Spleen (tissue), 11 donors: Measurements from ENCODE around the gene ATP13A5. TPM values are rescaled to one million over a fixed set of nuclear protein-coding genes. Genes with fewer than 3 reads are reported as not detected.

Experiments
- DNase-seq: peaks from one replicate; pipeline ENCODE4 v3.0.0-alpha.2; 2020
- H3K27ac ChIP-seq, 8 donors: fragments of 200-600 bp; sonication (generic) in 7 of 8; 1 replicate in 4 of 8; 2 replicates in 4 of 8; pipeline versions ENCODE4 v1.5.0 to v1.8.0; 2016 to 2021; ENCODE audit warnings: inconsistent platforms in 4 of 8, mild to moderate bottlenecking in 4 of 8, moderate library complexity in 1 of 8
- H3K27me3 ChIP-seq, 7 donors: fragments of 200-600 bp; sonication (generic) in 6 of 7; replicated peaks in 1 of 7; 1 replicate in 4 of 7; 2 replicates in 3 of 7; pipeline versions ENCODE4 v1.5.0 to v1.8.0; 2016 to 2021; ENCODE audit warnings: inconsistent platforms in 3 of 7, mild to moderate bottlenecking in 1 of 7
- H3K36me3 ChIP-seq, 6 donors: fragments of 200-600 bp; sonication (generic) in 5 of 6; 1 replicate in 4 of 6; 2 replicates in 2 of 6; pipeline versions ENCODE4 v1.5.0 to v1.8.0; 2016 to 2021; ENCODE audit warnings: inconsistent platforms in 2 of 6
- H3K4me1 ChIP-seq, 6 donors: fragments of 200-600 bp; sonication (generic) in 5 of 6; 1 replicate in 3 of 6; 2 replicates in 3 of 6; pipeline versions ENCODE4 v1.5.0 to v1.8.0; 2016 to 2021; ENCODE audit warnings: inconsistent platforms in 3 of 6
- H3K4me3 ChIP-seq, 8 donors: fragments of 200-600 bp; sonication (generic) in 7 of 8; 1 replicate in 4 of 8; 2 replicates in 4 of 8; pipeline versions ENCODE4 v1.5.0 to v1.8.0; 2016 to 2021; ENCODE audit warnings: inconsistent platforms in 4 of 8, mild to moderate bottlenecking in 4 of 8, moderate library complexity in 2 of 8
- H3K9me3 ChIP-seq, 8 donors: fragments of 200-600 bp; sonication (generic) in 7 of 8; 1 replicate in 4 of 8; 2 replicates in 4 of 8; pipeline versions ENCODE4 v1.5.0 to v1.8.0; 2016 to 2021; ENCODE audit warnings: inconsistent platforms in 4 of 8
- POLR2A ChIP-seq, 3 donors: fragments of 450-650 bp; IDR thresholded peaks; one replicate each; pipeline ENCODE4 v1.5.1; 2017; ENCODE audit warnings: antibody characterized with exemption in 3 of 3, mild to moderate bottlenecking in 1 of 3
- POLR2AphosphoS5 ChIP-seq, 3 donors: sonication (generic); formaldehyde crosslinking; IDR thresholded peaks; one replicate each; pipeline ENCODE4 v1.5.1; 2017; ENCODE audit warnings: antibody characterized with exemption in 3 of 3
- WGBS, 5 donors: extraction: QIAGEN DNeasy Blood & Tissue Kit in 3 of 5; methylation state at CpG; one replicate each; pipeline versions ENCODE4 v1.1.5 to v1.1.7; 2013 to 2018; 5-methylcytosine and 5-hydroxymethylcytosine counted together
- intact Hi-C: fragments of 100-400 bp; cut with DNase I; formaldehyde crosslinking; loops from one replicate; pipeline ENCODE4 v1.15.0; 2023; ENCODE audit warnings: low total_unique reads
- polyA plus RNA-seq, 3 donors: library from polyadenylated mRNA; stranded (reverse); fragments of 200-250 nt; gene quantifications; one replicate each; pipeline ENCODE4 v1.2.1, GENCODE V29; 2013
- total RNA-seq, 7 donors: library from RNA; depleted of rRNA in 3 of 7; stranded (reverse); fragments of >200 nt in 3 of 7; fragmentation: NEBNext Ultra II Directional in 4 of 7; extraction: Animal tissue kit (Norgen Biotek cat#: 25700) in 4 of 7; gene quantifications; one replicate each; pipeline versions ENCODE4 v1.1.0 to v1.2.1, GENCODE V29; 2016 to 2021
- TF ChIP-seq, protein P1 (sequence below), 11 experiments: fragments of 200-600 bp in 7 of 11; fragments of 450-650 bp in 4 of 11; sonication (generic) in 4 of 11; IDR thresholded peaks in 8 of 11; conservative IDR thresholded peaks in 3 of 11; 1 replicate in 7 of 11; 2 replicates in 4 of 11; pipeline versions ENCODE4 v1.4.0 to v1.8.0; 2016 to 2021; ENCODE audit warnings: antibody characterized with exemption in 11 of 11, inconsistent platforms in 4 of 11, mild to moderate bottlenecking in 1 of 11
- donor health status: healthy with polysubstance abuse.
- donor health status: DM: no; HTN: no; CAD: no; lungs with moderate emphysema.
- donor health status: DM: no; HTN: no; CAD: no.
- donor health status: Bipolar disorder and iron deficiency.
- donor health status: healthy.
- donor health status: DM: no; HTN: no; CAD: no.
- donor health status: DM: yes; HTN: yes; CAD: no.

Gene ATP13A5
- total and polyA plus RNA-seq, 10 donors, result 0.13 TPM; not detected in 9

DNA sequence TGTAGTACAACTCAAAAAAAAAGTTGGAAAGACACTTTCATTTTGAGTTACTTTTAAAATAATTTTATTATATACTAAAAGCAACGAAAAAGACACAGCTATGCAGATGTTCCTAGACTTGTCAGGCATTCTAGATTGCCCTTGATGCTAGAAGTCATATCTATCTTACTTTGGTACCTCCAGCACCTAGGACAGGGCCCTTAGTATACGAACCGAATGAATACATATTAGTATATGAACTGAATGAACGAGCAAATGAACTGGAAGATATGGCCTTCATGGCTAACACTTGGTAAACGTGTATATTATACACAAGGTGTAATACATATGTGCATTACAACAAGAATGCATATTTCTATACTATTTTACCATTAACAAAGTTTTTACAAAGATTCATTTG is 24.1 kb downstream of the ATP13A5 start:
- 58 to 81% (median 64%) methylated on average over 5 of the region's 5 CpGs for WGBS, 5 donors
- Histone ChIP-seq H3K36me3 (no peaks in the 10 kb centered on the region), H3K4me1 (no peaks in the 10 kb centered on the region), H3K27me3 (no peaks in the 10 kb centered on the region), H3K27ac (no peak overlapping the region), H3K9me3 (no peaks in the 10 kb centered on the region), H3K4me3 (no peak overlapping the region)
- DNase-seq, result no peak
- no peak for TF ChIP-seq POLR2AphosphoS5 (IDR thresholded peaks at IDR 0.05)
- intact Hi-C loops, result no loop called here

DNA sequence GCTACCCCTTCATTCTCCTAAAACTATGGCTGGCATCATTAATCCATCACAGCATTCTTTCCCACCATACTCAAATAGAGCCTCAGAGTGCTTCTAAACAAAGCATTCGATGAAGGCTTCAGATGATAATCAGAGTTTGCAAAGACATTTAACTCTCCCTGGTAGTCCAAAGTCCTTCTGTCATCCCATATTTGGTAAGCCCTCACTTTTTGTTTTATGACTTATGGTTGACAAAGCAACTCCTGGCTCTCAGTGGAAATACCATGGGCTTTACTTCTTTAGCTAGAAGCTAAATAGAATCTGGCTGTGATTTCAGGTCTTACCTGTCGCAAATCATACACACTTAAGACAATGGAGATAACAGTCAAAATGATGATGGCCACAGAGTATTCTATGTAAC is 27.8 kb downstream of the ATP13A5 start:
- H3K27ac ChIP-seq, result no peak overlapping the region
- no peaks in the 10 kb centered on the region for H3K4me1 ChIP-seq
- intact Hi-C loops, result no loop called here
- TF ChIP-seq POLR2AphosphoS5 (IDR thresholded peaks at IDR 0.05) (no peak), POLR2A (IDR thresholded peaks at IDR 0.05) (no peak)
- TF ChIP-seq, protein P1, sequence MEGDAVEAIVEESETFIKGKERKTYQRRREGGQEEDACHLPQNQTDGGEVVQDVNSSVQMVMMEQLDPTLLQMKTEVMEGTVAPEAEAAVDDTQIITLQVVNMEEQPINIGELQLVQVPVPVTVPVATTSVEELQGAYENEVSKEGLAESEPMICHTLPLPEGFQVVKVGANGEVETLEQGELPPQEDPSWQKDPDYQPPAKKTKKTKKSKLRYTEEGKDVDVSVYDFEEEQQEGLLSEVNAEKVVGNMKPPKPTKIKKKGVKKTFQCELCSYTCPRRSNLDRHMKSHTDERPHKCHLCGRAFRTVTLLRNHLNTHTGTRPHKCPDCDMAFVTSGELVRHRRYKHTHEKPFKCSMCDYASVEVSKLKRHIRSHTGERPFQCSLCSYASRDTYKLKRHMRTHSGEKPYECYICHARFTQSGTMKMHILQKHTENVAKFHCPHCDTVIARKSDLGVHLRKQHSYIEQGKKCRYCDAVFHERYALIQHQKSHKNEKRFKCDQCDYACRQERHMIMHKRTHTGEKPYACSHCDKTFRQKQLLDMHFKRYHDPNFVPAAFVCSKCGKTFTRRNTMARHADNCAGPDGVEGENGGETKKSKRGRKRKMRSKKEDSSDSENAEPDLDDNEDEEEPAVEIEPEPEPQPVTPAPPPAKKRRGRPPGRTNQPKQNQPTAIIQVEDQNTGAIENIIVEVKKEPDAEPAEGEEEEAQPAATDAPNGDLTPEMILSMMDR (IDR thresholded peaks at IDR 0.05 in 8 of 11, conservative IDR thresholded peaks at IDR 0.05 in 3 of 11), result no peak
- no peak for DNase-seq
- no peaks in the 10 kb centered on the region for H3K36me3 ChIP-seq
- WGBS, 5 donors, result 83 to 93% (median 88%) methylated on average over 2 of the region's 2 CpGs
- H3K4me3 ChIP-seq, result no peak overlapping the region
- no peaks in the 10 kb centered on the region for H3K9me3 ChIP-seq
- no peaks in the 10 kb centered on the region for H3K27me3 ChIP-seq

DNA sequence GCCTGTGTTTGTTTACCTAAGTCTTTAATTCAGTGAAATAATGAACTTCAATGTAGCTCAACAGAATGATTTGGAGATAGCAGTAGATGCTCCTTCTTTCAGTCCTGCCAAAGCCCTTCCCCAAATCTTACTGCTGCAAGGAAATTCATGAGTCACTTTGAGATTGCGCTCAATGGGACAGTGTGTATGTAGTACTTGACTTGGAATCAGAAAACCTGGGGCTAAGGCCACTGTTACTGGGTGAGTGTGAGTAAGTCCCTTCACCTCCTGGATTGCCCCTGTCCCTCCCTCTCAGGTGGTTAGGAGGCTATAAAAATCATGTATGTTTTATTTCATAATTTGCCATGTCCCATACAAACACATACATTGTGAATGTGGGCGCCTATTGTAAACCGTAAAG is 29.9 kb downstream of the ATP13A5 start:
- H3K27me3 ChIP-seq, result no peaks in the 10 kb centered on the region
- H3K36me3 ChIP-seq, result no peaks in the 10 kb centered on the region
- H3K4me3 ChIP-seq, result no peak overlapping the region
- H3K27ac ChIP-seq, result no peak overlapping the region
- no peaks in the 10 kb centered on the region for H3K9me3 ChIP-seq
- H3K4me1 ChIP-seq, result no peaks in the 10 kb centered on the region
- TF ChIP-seq, protein P1 (IDR thresholded peaks at IDR 0.05 in 8 of 11, conservative IDR thresholded peaks at IDR 0.05 in 3 of 11), result no peak
- TF ChIP-seq POLR2A (IDR thresholded peaks at IDR 0.05), result no peak
- no peak for TF ChIP-seq POLR2AphosphoS5 (IDR thresholded peaks at IDR 0.05)
- WGBS, 5 donors, result 60 to 95% (median 75%) methylated on average over 3 of the region's 3 CpGs
- intact Hi-C loops, result no loop called here
- DNase-seq, result no peak

DNA sequence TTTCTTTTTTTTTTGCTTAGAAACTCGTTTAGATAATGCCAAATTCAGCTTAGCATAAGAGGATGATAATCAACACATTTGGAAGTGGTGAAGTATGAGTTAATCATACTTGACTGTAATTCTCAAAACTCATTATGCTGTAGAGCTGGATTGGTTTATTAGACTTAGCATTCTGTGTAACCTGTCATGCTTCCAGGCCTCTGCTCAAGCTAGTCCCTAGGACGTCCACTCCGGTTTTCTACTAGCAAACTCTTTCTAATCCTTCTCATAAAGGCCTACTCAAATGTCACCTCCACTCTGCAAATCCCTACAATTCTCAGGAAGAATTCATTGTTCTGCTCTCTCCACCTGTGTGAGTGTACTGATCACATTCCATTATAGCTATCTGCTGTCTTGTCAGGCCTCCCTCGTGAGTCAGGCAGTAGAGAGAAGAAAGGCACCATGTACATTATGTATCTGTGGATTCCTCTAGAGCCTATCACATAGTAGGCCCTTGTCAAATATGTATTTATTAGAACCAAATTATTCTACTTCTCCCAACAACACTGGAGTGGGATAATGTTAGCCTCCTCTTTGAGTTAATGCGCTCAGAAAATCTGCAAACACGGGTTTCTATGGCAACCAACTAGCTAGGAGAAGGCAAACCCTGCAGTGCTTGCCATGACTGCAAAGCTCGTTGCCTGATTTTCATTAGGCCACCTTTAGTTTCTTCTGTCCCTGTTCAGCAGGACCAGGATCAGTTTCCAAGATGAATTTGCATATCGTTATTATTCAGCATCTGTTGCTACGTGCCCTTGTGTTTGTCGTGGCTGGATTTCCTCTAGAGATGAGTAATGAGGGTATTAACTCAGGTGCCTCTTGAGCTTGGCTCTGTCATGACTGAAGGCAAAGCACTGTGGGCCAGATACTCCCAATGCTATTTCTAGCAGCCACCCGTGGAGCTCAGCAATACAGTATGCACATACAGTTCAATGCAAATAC is 30.7 kb downstream of the ATP13A5 start:
- TF ChIP-seq, protein P1 (IDR thresholded peaks at IDR 0.05 in 8 of 11, conservative IDR thresholded peaks at IDR 0.05 in 3 of 11), result no peak
- no peak for TF ChIP-seq POLR2AphosphoS5 (IDR thresholded peaks at IDR 0.05)
- TF ChIP-seq POLR2A (IDR thresholded peaks at IDR 0.05), result no peak
- WGBS, 5 donors, result 51 to 64% (median 54%) methylated on average over 11 of the region's 11 CpGs
- H3K9me3 ChIP-seq, result no peaks in the 10 kb centered on the region
- H3K4me3 ChIP-seq, result no peak overlapping the region
- H3K36me3 ChIP-seq, result no peaks in the 10 kb centered on the region
- no peak overlapping the region for H3K27ac ChIP-seq
- DNase-seq, result no peak
- H3K27me3 ChIP-seq, result no peaks in the 10 kb centered on the region
- intact Hi-C loops, result no loop called here
- no peaks in the 10 kb centered on the region for H3K4me1 ChIP-seq
